ENCODE measurements around the gene PTPRO. TPM values are rescaled to one million over a fixed set of nuclear protein-coding genes. Genes with fewer than 3 reads are reported as not detected.

Gene PTPRO
- polyA plus RNA-seq, 1 of the 3 experiments (the other 2 are of a cell fraction), result 1.4 TPM

DNA sequence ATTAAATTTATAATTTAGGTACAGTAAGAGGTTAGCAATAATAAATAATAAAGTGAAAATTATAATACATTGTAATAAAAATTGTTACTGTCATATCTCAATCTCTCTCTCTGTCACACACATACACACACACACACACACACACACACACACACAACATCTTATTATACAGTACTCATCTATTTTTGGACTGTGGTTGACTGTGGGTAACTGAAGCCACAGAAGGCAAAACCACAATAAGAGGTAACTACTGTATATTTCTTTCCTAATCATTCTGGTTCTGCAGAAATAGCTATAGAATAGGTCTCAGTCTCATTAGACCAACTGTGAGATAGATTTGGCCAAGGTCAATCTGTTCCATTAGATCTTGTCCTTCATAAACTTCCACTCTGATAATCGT is 33.1 kb upstream of the PTPRO start:
- no peak overlapping the region for H3K4me3 ChIP-seq (ENCODE audit: low read depth in 2 of 2, low read length in 1 of 2)
- POLR2A ChIA-PET, result interaction anchor here (0.7 kb wide), 1 partner anchor 10 kb away, joined by 3 read pairs; no protein-coding TSS in a partner anchor
- H3K27me3 ChIP-seq (ENCODE audit: insufficient read depth), result no peaks in the 10 kb centered on the region
- no peaks in the 10 kb centered on the region for H3K79me2 ChIP-seq (ENCODE audit: insufficient read depth)
- 38% methylated on average over 1 of the region's 1 CpG for WGBS (ENCODE audit: low lambda C conversion rate)
- no peak for DNase-seq
- no peak overlapping the region for H3K9ac ChIP-seq
- H2AFZ ChIP-seq (ENCODE audit: low read depth), result no peak overlapping the region
- H3K9me3 ChIP-seq, result no peaks in the 10 kb centered on the region
- no peaks in the 10 kb centered on the region for H3K36me3 ChIP-seq (replicated peaks in 1 of 2; ENCODE audit: control insufficient read depth in 1 of 2, insufficient read depth in 2 of 2, low read length in 1 of 2)
- no peaks in the 10 kb centered on the region for H4K20me1 ChIP-seq (ENCODE audit: insufficient read depth)
- no peaks in the 10 kb centered on the region for H3F3A ChIP-seq (replicated peaks; ENCODE audit: insufficient read depth)
- no peak for TF ChIP-seq TCF12 (IDR thresholded peaks at IDR 0.05)
- TF ChIP-seq, protein P1, sequence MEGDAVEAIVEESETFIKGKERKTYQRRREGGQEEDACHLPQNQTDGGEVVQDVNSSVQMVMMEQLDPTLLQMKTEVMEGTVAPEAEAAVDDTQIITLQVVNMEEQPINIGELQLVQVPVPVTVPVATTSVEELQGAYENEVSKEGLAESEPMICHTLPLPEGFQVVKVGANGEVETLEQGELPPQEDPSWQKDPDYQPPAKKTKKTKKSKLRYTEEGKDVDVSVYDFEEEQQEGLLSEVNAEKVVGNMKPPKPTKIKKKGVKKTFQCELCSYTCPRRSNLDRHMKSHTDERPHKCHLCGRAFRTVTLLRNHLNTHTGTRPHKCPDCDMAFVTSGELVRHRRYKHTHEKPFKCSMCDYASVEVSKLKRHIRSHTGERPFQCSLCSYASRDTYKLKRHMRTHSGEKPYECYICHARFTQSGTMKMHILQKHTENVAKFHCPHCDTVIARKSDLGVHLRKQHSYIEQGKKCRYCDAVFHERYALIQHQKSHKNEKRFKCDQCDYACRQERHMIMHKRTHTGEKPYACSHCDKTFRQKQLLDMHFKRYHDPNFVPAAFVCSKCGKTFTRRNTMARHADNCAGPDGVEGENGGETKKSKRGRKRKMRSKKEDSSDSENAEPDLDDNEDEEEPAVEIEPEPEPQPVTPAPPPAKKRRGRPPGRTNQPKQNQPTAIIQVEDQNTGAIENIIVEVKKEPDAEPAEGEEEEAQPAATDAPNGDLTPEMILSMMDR (IDR thresholded peaks at IDR 0.05), result no peak
- no peak for TF ChIP-seq RXRA (IDR thresholded peaks at IDR 0.05; ENCODE audit: borderline replicate concordance, low read depth)
- TF ChIP-seq FOXM1 (IDR thresholded peaks at IDR 0.05; ENCODE audit: low read depth), result no peak
- TF ChIP-seq FOSL2 (IDR thresholded peaks at IDR 0.05; ENCODE audit: borderline replicate concordance, low read depth), result no peak
- TF ChIP-seq, protein P2, sequence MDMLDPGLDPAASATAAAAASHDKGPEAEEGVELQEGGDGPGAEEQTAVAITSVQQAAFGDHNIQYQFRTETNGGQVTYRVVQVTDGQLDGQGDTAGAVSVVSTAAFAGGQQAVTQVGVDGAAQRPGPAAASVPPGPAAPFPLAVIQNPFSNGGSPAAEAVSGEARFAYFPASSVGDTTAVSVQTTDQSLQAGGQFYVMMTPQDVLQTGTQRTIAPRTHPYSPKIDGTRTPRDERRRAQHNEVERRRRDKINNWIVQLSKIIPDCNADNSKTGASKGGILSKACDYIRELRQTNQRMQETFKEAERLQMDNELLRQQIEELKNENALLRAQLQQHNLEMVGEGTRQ (IDR thresholded peaks at IDR 0.05; ENCODE audit: borderline replicate concordance, low read depth, low read length), result no peak
- no peak for TF ChIP-seq MXI1 (IDR thresholded peaks at IDR 0.05; ENCODE audit: low read depth, low read length)
- TF ChIP-seq, protein P3, sequence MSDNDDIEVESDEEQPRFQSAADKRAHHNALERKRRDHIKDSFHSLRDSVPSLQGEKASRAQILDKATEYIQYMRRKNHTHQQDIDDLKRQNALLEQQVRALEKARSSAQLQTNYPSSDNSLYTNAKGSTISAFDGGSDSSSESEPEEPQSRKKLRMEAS (IDR thresholded peaks at IDR 0.05; ENCODE audit: low read depth), result no peak
- TF ChIP-seq SIN3A (IDR thresholded peaks at IDR 0.05; ENCODE audit: borderline replicate concordance, low read depth, low read length), result no peak
- no peak for TF ChIP-seq SMC3 (IDR thresholded peaks at IDR 0.05; ENCODE audit: low read depth, low read length)
- no peak for TF ChIP-seq RCOR1 (IDR thresholded peaks at IDR 0.05; ENCODE audit: low read length)
- no peak for TF ChIP-seq MEF2A (IDR thresholded peaks at IDR 0.05; ENCODE audit: borderline replicate concordance, low read depth)
- TF ChIP-seq CHD2 (IDR thresholded peaks at IDR 0.05; ENCODE audit: low read length, partially characterized antibody), result no peak
- TF ChIP-seq, protein P4, sequence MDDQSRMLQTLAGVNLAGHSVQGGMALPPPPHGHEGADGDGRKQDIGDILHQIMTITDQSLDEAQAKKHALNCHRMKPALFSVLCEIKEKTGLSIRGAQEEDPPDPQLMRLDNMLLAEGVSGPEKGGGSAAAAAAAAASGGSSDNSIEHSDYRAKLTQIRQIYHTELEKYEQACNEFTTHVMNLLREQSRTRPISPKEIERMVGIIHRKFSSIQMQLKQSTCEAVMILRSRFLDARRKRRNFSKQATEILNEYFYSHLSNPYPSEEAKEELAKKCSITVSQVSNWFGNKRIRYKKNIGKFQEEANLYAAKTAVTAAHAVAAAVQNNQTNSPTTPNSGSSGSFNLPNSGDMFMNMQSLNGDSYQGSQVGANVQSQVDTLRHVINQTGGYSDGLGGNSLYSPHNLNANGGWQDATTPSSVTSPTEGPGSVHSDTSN (IDR thresholded peaks at IDR 0.05), result no peak
- H3K9me2 ChIP-seq, result no peaks in the 10 kb centered on the region
- no peak overlapping the region for H3K4me2 ChIP-seq
- CTCF ChIA-PET, result no interaction called here
- H3K27ac ChIP-seq (ENCODE audit: low read depth in 2 of 2, low read length in 1 of 2), result no peak overlapping the region
- H3K4me1 ChIP-seq (ENCODE audit: control insufficient read depth in 1 of 2, insufficient read depth in 2 of 2, low read depth in 1 of 2, low read length in 1 of 2), result no peaks in the 10 kb centered on the region

DNA sequence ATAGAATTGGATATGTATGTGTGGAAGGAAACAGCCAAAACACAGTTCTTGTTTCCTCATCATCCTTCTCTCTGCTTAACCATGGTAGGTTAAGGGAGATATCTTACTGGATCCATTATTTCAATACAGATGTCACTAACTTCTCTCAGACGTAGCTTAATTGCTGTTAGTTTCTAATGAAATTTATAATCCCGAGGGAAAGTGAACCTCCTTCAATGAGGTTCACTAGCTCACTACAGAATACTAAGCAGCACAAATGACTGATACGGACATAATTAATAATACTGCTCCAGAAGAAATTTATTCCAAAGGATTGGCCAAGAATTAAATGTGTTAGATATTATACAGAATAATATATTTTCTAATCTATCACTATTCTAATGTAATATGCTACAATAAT is 28.6 kb upstream of the PTPRO start:
- no peak overlapping the region for H2AFZ ChIP-seq (ENCODE audit: low read depth)
- H3K4me3 ChIP-seq (ENCODE audit: low read depth in 2 of 2, low read length in 1 of 2), result no peak overlapping the region
- no peak for DNase-seq
- H3F3A ChIP-seq (replicated peaks; ENCODE audit: insufficient read depth), result no peaks in the 10 kb centered on the region
- ChIA-PET POLR2A (no interaction called here), CTCF (interaction anchor here (1.3 to 1.8 kb wide), 2 partner anchors 18 to 25 kb away, joined by 4 to 8 read pairs; no protein-coding TSS in a partner anchor)
- H3K79me2 ChIP-seq (ENCODE audit: insufficient read depth), result no peaks in the 10 kb centered on the region
- no peaks in the 10 kb centered on the region for H4K20me1 ChIP-seq (ENCODE audit: insufficient read depth)
- H3K4me1 ChIP-seq (ENCODE audit: control insufficient read depth in 1 of 2, insufficient read depth in 2 of 2, low read depth in 1 of 2, low read length in 1 of 2), result no peaks in the 10 kb centered on the region
- WGBS (ENCODE audit: low lambda C conversion rate), result 52% methylated on average over 3 of the region's 3 CpGs
- no peaks in the 10 kb centered on the region for H3K9me2 ChIP-seq
- H3K9me3 ChIP-seq, result no peaks in the 10 kb centered on the region
- no peak overlapping the region for H3K9ac ChIP-seq
- H3K36me3 ChIP-seq (replicated peaks in 1 of 2; ENCODE audit: control insufficient read depth in 1 of 2, insufficient read depth in 2 of 2, low read length in 1 of 2), result no peaks in the 10 kb centered on the region
- no peak overlapping the region for H3K4me2 ChIP-seq
- no peaks in the 10 kb centered on the region for H3K27me3 ChIP-seq (ENCODE audit: insufficient read depth)
- no peak overlapping the region for H3K27ac ChIP-seq (ENCODE audit: low read depth in 2 of 2, low read length in 1 of 2)
- no peak for TF ChIP-seq TEAD4 (IDR thresholded peaks at IDR 0.05; ENCODE audit: borderline replicate concordance, insufficient read depth)
- TF ChIP-seq FOXM1 (IDR thresholded peaks at IDR 0.05; ENCODE audit: low read depth), result no peak
- no peak for TF ChIP-seq NFIC (IDR thresholded peaks at IDR 0.05; ENCODE audit: borderline replicate concordance)
- TF ChIP-seq EP300 (IDR thresholded peaks at IDR 0.05; ENCODE audit: borderline replicate concordance in 1 of 2, low read depth in 1 of 2, low read length in 1 of 2), result no peak
- no peak for TF ChIP-seq GATA2 (CRISPR knock-in tag; IDR thresholded peaks at IDR 0.05)
- TF ChIP-seq JUND (IDR thresholded peaks at IDR 0.05), result no peak
- no peak for TF ChIP-seq FOXJ3 (CRISPR knock-in tag; IDR thresholded peaks at IDR 0.05)
- TF ChIP-seq, protein P5, sequence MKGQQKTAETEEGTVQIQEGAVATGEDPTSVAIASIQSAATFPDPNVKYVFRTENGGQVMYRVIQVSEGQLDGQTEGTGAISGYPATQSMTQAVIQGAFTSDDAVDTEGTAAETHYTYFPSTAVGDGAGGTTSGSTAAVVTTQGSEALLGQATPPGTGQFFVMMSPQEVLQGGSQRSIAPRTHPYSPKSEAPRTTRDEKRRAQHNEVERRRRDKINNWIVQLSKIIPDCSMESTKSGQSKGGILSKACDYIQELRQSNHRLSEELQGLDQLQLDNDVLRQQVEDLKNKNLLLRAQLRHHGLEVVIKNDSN (IDR thresholded peaks at IDR 0.05; ENCODE audit: borderline replicate concordance, low read depth), result no peak
- TF ChIP-seq SIN3A (IDR thresholded peaks at IDR 0.05; ENCODE audit: borderline replicate concordance, low read depth, low read length), result no peak
- TF ChIP-seq, protein P4 (IDR thresholded peaks at IDR 0.05), result no peak
- no peak for TF ChIP-seq GABPA (IDR thresholded peaks at IDR 0.05; ENCODE audit: low read depth)

All from SK-N-SH (cell line).